Thyroid gland (tissue), 4 donors: ENCODE data around the gene IL25. TPM values are rescaled to one million over a fixed set of nuclear protein-coding genes. Genes with fewer than 3 reads are reported as not detected.

Experiments used
- DNase-seq, 2 donors: peaks; one replicate each; pipeline ENCODE4 v3.0.0-alpha.2; 2019
- H3K27ac ChIP-seq, 3 donors: fragments of 200-600 bp; sonication (generic); 1 replicate in 2 of 3; 2 replicates in 1 of 3; pipeline ENCODE4 v1.5.1; 2016 to 2019; ENCODE audit warnings: mild to moderate bottlenecking in 1 of 3, moderate library complexity in 1 of 3
- H3K27me3 ChIP-seq: fragments of 200-600 bp; sonication (generic); one replicate; pipeline ENCODE4 v1.5.1; 2019
- H3K36me3 ChIP-seq, 2 donors: fragments of 200-600 bp; sonication (generic); one replicate each; pipeline ENCODE4 v1.5.1; 2016 to 2019
- H3K4me1 ChIP-seq, 2 donors: fragments of 200-600 bp; sonication (generic); one replicate each; pipeline ENCODE4 v1.5.1; 2017 to 2019
- H3K4me3 ChIP-seq, 3 donors: fragments of 200-600 bp; sonication (generic); replicated peaks in 1 of 3; 1 replicate in 2 of 3; 2 replicates in 1 of 3; pipeline ENCODE4 v1.5.1; 2016; ENCODE audit warnings: mild to moderate bottlenecking in 1 of 3
- H3K9me3 ChIP-seq: fragments of 200-600 bp; sonication (generic); one replicate; pipeline ENCODE4 v1.5.1; 2017
- CTCF ChIP-seq, 6 experiments: fragments of 200-600 bp in 3 of 6; fragments of 450-650 bp in 3 of 6; sonication (generic) in 3 of 6; IDR thresholded peaks; one replicate each; pipeline ENCODE4 v1.5.1; 2016 to 2019; ENCODE audit warnings: antibody characterized with exemption in 6 of 6, mild to moderate bottlenecking in 2 of 6, inconsistent platforms in 1 of 6, moderate library complexity in 1 of 6
- POLR2A ChIP-seq, 2 donors: fragments of 450-650 bp; IDR thresholded peaks; one replicate each; pipeline ENCODE4 v1.6.1; 2017; ENCODE audit warnings: antibody characterized with exemption in 2 of 2, mild to moderate bottlenecking in 2 of 2, moderate library complexity in 1 of 2
- WGBS, 2 donors: methylation state at CpG; one replicate each; pipeline ENCODE4 v1.1.5; 2017; 5-methylcytosine and 5-hydroxymethylcytosine counted together
- intact Hi-C: fragments of 100-400 bp; cut with DNase I; formaldehyde crosslinking; loops from one replicate; pipeline ENCODE4 v1.15.1; 2023
- total RNA-seq, 4 donors: library from RNA; depleted of rRNA; stranded (reverse); fragments of >200 nt; gene quantifications; one replicate each; pipeline ENCODE4 v1.2.3, GENCODE V29; 2016

IL25 gene
- total RNA-seq, 4 donors from 2014 or later: not detected

GRCh38 chr14:23381871-23382270, 9.3 kb downstream of the IL25 start:
- H3K27me3 ChIP-seq: no peaks in the 10 kb centered on the region
- TF ChIP-seq CTCF (IDR thresholded peaks at IDR 0.05) (no peak), POLR2A (IDR thresholded peaks at IDR 0.05) (no peak)
- H3K36me3 ChIP-seq: no peaks in the 10 kb centered on the region
- no peak overlapping the region for H3K4me3 ChIP-seq
- WGBS, 2 donors: 69 to 72% methylated on average over 3 of the region's 3 CpGs
- intact Hi-C loops: loop anchor here (2.0 to 10.0 kb wide), 2 partner anchors 55 to 267 kb away; partner anchors contain the start of gene CEBPE
- DNase-seq: no peak
- no peaks in the 10 kb centered on the region for H3K4me1 ChIP-seq
- no peak overlapping the region for H3K27ac ChIP-seq
- no peaks in the 10 kb centered on the region for H3K9me3 ChIP-seq

DNA sequence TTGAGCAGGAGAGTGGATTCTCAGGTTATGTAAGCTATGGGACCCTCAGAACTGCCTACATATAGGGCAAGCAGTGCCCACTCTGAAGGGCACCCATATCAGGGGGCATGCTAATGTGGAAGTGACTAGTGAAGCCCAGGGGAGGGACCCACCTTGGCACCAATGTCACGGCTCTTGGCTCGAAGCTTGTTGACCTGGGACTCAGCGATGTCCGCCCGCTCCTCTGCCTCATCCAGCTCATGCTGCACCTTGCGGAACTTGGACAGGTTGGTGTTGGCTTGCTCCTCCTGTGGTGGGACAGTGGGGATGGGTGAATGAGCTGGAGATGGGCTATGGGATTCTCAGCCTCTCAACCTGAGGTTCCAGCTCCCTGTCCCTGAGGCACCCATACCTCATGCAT, 9.7 kb downstream of the IL25 start:
- Histone ChIP-seq H3K4me3 (no peak overlapping the region), H3K4me1 (no peaks in the 10 kb centered on the region), H3K36me3 (no peaks in the 10 kb centered on the region), H3K9me3 (no peaks in the 10 kb centered on the region), H3K27ac (no peak overlapping the region), H3K27me3 (no peaks in the 10 kb centered on the region)
- TF ChIP-seq CTCF (IDR thresholded peaks at IDR 0.05): no peak
- no peak for TF ChIP-seq POLR2A (IDR thresholded peaks at IDR 0.05)
- WGBS, 2 donors: 95 to 98% methylated on average over 6 of the region's 6 CpGs
- intact Hi-C loops: loop anchor here (10.0 kb wide), 1 partner anchor 267 kb away; the partner anchor contains the start of gene CEBPE
- DNase-seq: no peak

- intact Hi-C loops: loop anchor here (10.0 kb wide), 1 partner anchor 268 kb away; the partner anchor contains the start of gene CEBPE
- Histone ChIP-seq H3K4me1 (no peaks in the 10 kb centered on the region), H3K9me3 (no peaks in the 10 kb centered on the region), H3K4me3 (no peak overlapping the region), H3K36me3 (no peaks in the 10 kb centered on the region), H3K27ac (no peak overlapping the region), H3K27me3 (no peaks in the 10 kb centered on the region)
- DNase-seq: no peak
- 70 to 81% methylated on average over 10 of the region's 10 CpGs for WGBS, 2 donors
- no peak for TF ChIP-seq CTCF (IDR thresholded peaks at IDR 0.05)
- TF ChIP-seq POLR2A (IDR thresholded peaks at IDR 0.05): no peak
These were observed 10.3 kb downstream of the IL25 start for GRCh38 chr14:23382731-23383440.

DNA sequence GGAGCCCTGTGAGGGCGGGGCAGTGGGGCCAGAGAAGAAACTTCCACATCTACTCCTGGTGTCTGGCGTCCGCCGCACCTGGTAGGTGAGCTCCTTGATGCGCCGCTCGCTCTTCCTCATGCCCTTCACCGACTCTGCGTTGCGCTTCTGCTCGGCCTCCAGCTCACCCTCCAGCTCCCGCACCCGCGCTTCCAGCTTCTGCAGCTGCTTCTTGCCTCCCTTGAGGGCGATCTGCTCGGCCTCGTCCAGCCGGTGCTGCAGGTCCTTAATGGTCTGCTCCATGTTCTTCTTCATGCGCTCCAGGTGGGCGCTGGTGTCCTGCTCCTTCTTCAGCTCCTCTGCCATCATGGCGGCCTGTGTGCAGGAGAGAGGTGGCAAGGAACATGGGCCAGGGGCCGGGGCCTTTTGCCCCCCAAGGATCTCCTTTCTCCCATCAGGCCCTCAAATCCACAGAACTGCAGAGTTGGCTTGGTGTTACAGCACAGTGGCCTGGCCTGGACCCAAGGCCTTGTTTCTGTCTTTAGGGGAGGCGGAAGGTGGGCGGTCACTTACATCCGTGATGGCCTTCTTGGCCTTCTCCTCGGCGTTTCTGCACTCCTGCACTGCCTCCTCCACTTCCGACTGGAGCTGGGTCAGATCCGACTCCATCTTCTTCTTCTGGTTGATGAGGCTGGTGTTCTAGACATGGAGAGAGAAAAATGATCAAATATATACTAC, 11.9 kb downstream of the IL25 start:
- intact Hi-C loops: loop anchor here (10.0 kb wide), 1 partner anchor 270 kb away; the partner anchor contains the start of gene CEBPE
- H3K27ac ChIP-seq: no peak overlapping the region
- no peak for DNase-seq
- no peak overlapping the region for H3K4me3 ChIP-seq
- 87 to 91% methylated on average over 29 of the region's 29 CpGs for WGBS, 2 donors
- no peaks in the 10 kb centered on the region for H3K36me3 ChIP-seq
- no peaks in the 10 kb centered on the region for H3K9me3 ChIP-seq
- TF ChIP-seq POLR2A (IDR thresholded peaks at IDR 0.05): no peak
- no peak for TF ChIP-seq CTCF (IDR thresholded peaks at IDR 0.05)
- H3K27me3 ChIP-seq: no peaks in the 10 kb centered on the region
- no peaks in the 10 kb centered on the region for H3K4me1 ChIP-seq

- WGBS, 2 donors: 86% methylated on average over 2 of the region's 2 CpGs
- Histone ChIP-seq H3K4me3 (no peak overlapping the region), H3K27me3 (no peaks in the 10 kb centered on the region), H3K36me3 (no peaks in the 10 kb centered on the region), H3K27ac (no peak overlapping the region), H3K9me3 (no peaks in the 10 kb centered on the region), H3K4me1 (no peaks in the 10 kb centered on the region)
- no peak for TF ChIP-seq POLR2A (IDR thresholded peaks at IDR 0.05)
- no peak for TF ChIP-seq CTCF (IDR thresholded peaks at IDR 0.05)
- intact Hi-C loops: loop anchor here (10.0 kb wide), 1 partner anchor 270 kb away; the partner anchor contains the start of gene CEBPE
- no peak for DNase-seq
These were observed 12.6 kb downstream of the IL25 start for GRCh38 chr14:23385244-23385641.
